SU-DHL-6 (cell line): ENCODE results near the gene MAN1B1.

Source experiments
- CTCF ChIP-seq: fragments of 200-600 bp; sonication (generic); IDR thresholded peaks from one replicate; pipeline ENCODE4 v1.5.1; 2017; ENCODE audit warnings: antibody characterized with exemption, mild to moderate bottlenecking, low read length, moderate library complexity; ENCODE audit not compliant: insufficient read depth, poor library complexity, severe bottlenecking
- EZH2phosphoT487 ChIP-seq: fragments of 200-600 bp; sonication (generic), shearing (Covaris generic); conservative IDR thresholded peaks from 2 replicates; pipeline ENCODE4 v1.6.1; 2018; ENCODE audit warnings: mild to moderate bottlenecking, antibody characterized with exemption, low read length, moderate library complexity, mixed read lengths

DNA sequence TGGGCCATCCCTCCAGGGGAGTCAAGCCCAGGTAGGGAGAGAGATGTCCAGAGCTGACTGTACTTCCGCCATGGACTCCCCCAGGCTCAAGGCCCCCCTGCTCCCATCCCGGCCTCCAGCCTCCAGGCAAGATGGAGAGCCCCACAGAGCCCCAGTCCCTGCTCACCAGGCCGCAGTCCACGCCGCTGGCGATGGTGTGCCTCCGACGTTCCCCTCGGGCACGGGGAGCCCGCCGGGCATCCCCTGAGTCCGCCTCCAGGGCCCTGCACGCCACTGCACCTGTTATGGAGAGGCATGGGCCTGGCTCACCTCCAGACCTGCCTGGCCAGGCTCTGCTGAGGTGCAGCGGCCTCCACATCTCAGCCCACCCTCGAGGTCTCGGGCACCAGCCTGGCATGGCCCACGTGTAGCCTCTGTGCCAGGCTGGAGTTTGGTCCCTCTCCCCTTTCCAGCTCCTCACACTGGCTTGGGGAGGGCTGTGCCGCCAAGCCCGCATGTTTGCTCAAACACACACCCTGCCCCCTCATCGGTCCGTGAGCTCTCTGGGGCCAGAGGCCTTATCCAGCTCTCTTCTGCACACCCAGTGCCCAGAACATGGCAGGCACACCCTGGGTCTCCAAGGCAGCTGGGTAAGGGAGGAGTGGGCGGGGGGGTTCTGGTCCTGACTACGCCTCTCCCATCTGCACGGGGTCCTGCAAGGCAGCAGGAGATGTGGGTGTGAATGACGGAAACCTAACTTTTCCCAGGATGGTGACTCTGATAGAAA is 20.5 kb upstream of the MAN1B1 start:
- TF ChIP-seq CTCF (no peak), EZH2phosphoT487 (no peak)
